Esophagus (tissue), 2 donors: ENCODE measurements around the gene UNC13C. TPM values are rescaled to one million over a fixed set of nuclear protein-coding genes. Genes with fewer than 3 reads are reported as not detected.

Source experiments
- H3K27ac ChIP-seq, 2 donors: one replicate each; pipeline ENCODE4 v1.5.1; 2013; ENCODE audit warnings: low read depth in 2 of 2, mild to moderate bottlenecking in 2 of 2, inconsistent platforms in 1 of 2, low read length in 1 of 2, moderate library complexity in 1 of 2
- H3K27me3 ChIP-seq, 2 donors: one replicate each; pipeline ENCODE4 v1.6.1; 2013; ENCODE audit warnings: low read length in 2 of 2, control low read depth in 1 of 2, mild to moderate bottlenecking in 1 of 2; ENCODE audit not compliant: insufficient read depth in 2 of 2, control insufficient read depth in 1 of 2
- H3K36me3 ChIP-seq, 2 donors: one replicate each; pipeline ENCODE4 v1.6.1; 2013; ENCODE audit warnings: low read length in 1 of 2; ENCODE audit not compliant: control insufficient read depth in 2 of 2, insufficient read depth in 2 of 2
- H3K4me1 ChIP-seq, 2 donors: one replicate each; pipeline ENCODE4 v1.6.1; 2013; ENCODE audit warnings: low read length in 1 of 2; ENCODE audit not compliant: control insufficient read depth in 2 of 2, insufficient read depth in 2 of 2
- H3K4me3 ChIP-seq, 2 donors: one replicate each; pipeline ENCODE4 v1.5.1; 2013; ENCODE audit warnings: low read length in 2 of 2, mild to moderate bottlenecking in 2 of 2, low read depth in 1 of 2, moderate library complexity in 1 of 2
- H3K9me3 ChIP-seq, 2 donors: one replicate each; pipeline ENCODE4 v1.6.1; 2013; ENCODE audit warnings: mild to moderate bottlenecking in 2 of 2, low read depth in 1 of 2, low read length in 1 of 2, moderate library complexity in 1 of 2; ENCODE audit not compliant: control insufficient read depth in 2 of 2, insufficient read depth in 1 of 2
- WGBS, 2 donors: extraction: QIAGEN DNeasy Blood & Tissue Kit; methylation state at CpG; one replicate each; pipeline ENCODE4 v1.1.7; 2013; 5-methylcytosine and 5-hydroxymethylcytosine counted together
- polyA plus RNA-seq, 2 donors: library from polyadenylated mRNA; stranded (reverse); fragments of 200-250 nt; gene quantifications; one replicate each; pipeline ENCODE4 v1.2.3, GENCODE V29; 2013
- donor health status: healthy with polysubstance abuse.
- donor health status: Bipolar disorder and iron deficiency.

The UNC13C gene
- polyA plus RNA-seq, 2 donors = under 0.01 TPM; not detected in 1

DNA sequence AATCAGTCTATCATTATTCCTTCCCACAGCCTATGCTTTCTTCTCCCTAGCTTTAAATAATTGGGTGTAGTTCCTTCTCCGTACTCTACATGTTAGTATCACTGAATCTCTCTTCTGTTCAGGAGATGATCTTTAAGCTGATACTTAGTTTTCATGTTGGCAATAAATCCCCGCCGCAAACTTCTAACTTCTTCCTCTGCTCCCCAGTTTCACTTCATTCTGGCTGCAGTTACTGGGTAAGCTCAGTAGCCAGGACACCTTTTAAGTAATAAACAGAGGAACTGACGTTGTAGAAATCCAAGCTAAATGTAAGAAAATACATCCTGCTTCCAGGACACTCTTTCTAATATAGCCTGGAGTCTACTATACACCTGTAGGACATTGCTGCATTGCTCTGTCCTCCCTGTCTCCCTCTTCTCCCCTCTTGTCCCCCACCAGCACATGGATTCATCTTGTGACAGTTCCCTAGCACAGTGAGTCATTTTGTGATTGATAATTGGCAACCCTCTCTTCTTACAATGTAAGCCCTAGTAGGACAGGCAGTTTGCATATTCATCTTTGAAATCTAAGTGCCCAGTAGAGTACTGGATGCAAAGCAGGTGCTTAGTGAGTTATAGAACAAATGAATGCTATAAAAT lies 598.2 kb downstream of the UNC13C start:
- no peak overlapping the region for H3K4me3 ChIP-seq
- WGBS, 2 donors = 66 to 75% methylated on average over 4 of the region's 4 CpGs

GRCh38 chr15:54577476-54578250 lies 599.4 kb downstream of the UNC13C start:
- Histone ChIP-seq H3K27me3 (no peaks in the 10 kb centered on the region), H3K4me1 (no peaks in the 10 kb centered on the region), H3K4me3 (no peak overlapping the region), H3K36me3 (no peaks in the 10 kb centered on the region), H3K9me3 (no peaks in the 10 kb centered on the region), H3K27ac (no peak overlapping the region)
- WGBS, 2 donors = 47 to 52% methylated on average over 4 of the region's 4 CpGs

More for the DNA sequence above, 598.2 kb downstream of the UNC13C start:
- H3K27ac ChIP-seq = no peak overlapping the region
- no peaks in the 10 kb centered on the region for H3K27me3 ChIP-seq
- no peaks in the 10 kb centered on the region for H3K9me3 ChIP-seq
- H3K36me3 ChIP-seq = no peaks in the 10 kb centered on the region
- no peaks in the 10 kb centered on the region for H3K4me1 ChIP-seq

DNA sequence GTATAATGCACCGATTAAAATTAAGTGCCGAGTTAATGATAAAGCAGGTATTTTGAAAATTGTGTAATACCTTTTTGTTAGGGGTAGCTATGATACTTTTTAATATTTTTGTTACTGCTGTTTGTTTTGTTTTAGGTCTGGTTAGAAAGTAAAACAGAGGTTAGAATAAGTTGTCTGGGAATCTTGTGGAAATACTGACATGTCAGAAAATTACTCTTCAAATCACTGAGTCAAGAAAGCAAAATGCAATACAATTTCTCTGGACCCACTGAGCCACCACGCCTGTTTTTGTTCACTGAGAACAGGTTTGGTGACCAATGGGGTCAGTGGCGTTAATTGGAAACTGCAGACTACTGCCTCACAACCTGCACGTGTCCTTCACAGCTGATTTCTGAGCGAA lies 601.6 kb downstream of the UNC13C start:
- Histone ChIP-seq H3K9me3 (no peaks in the 10 kb centered on the region), H3K27me3 (no peaks in the 10 kb centered on the region), H3K36me3 (no peaks in the 10 kb centered on the region), H3K4me3 (no peak overlapping the region), H3K27ac (no peak overlapping the region), H3K4me1 (no peaks in the 10 kb centered on the region)
- 71 to 79% methylated on average over 6 of the region's 6 CpGs for WGBS, 2 donors

- 61 to 70% methylated on average over 2 of the region's 2 CpGs for WGBS, 2 donors
- no peaks in the 10 kb centered on the region for H3K9me3 ChIP-seq
- H3K4me3 ChIP-seq = no peak overlapping the region
- H3K4me1 ChIP-seq = no peaks in the 10 kb centered on the region
- H3K27ac ChIP-seq = no peak overlapping the region
- no peaks in the 10 kb centered on the region for H3K36me3 ChIP-seq
- H3K27me3 ChIP-seq = no peaks in the 10 kb centered on the region
Measured at GRCh38 chr15:54580643-54581042, 602.4 kb downstream of the UNC13C start.

GRCh38 chr15:54582863-54583643 lies 604.8 kb downstream of the UNC13C start:
- whole genome bisulfite sequencing, 2 donors = 74% methylated on average over 7 of the region's 7 CpGs

DNA sequence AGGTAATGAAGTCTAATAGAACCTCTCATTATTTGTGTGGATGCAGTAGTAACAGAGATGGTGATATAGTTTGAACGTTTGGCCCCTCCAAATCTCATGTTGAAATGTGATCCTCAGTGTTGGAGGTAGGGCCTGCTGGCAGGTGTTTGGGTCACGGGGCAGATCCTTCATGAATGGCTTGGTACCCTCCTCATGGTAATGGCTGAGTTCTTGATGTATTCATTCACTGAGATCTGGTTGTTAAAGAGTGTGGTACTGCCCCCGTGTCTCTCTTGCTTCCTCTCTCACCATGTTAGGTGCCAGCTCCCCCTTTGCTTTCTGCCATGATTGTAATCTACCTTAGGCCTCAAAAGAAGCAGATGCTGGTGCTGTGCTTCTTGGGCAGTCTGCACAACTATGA lies 606.8 kb downstream of the UNC13C start:
- Histone ChIP-seq H3K4me1 (no peaks in the 10 kb centered on the region), H3K36me3 (no peaks in the 10 kb centered on the region), H3K9me3 (no peaks in the 10 kb centered on the region), H3K4me3 (no peak overlapping the region), H3K27me3 (no peaks in the 10 kb centered on the region), H3K27ac (no peak overlapping the region)
- 63 to 67% methylated on average over 3 of the region's 3 CpGs for WGBS, 2 donors

More at GRCh38 chr15:54582863-54583643, 604.8 kb downstream of the UNC13C start:
- Histone ChIP-seq H3K9me3 (no peaks in the 10 kb centered on the region), H3K27ac (no peak overlapping the region), H3K4me1 (no peaks in the 10 kb centered on the region), H3K4me3 (no peak overlapping the region), H3K27me3 (no peaks in the 10 kb centered on the region), H3K36me3 (no peaks in the 10 kb centered on the region)

GRCh38 chr15:54594115-54594514 lies 615.9 kb downstream of the UNC13C start:
- Histone ChIP-seq H3K4me1 (no peaks in the 10 kb centered on the region), H3K27me3 (no peaks in the 10 kb centered on the region), H3K9me3 (peaks cover 0 to 8% of the 10 kb centered on the region in 2 donors), H3K36me3 (no peaks in the 10 kb centered on the region), H3K27ac (no peak overlapping the region), H3K4me3 (no peak overlapping the region)
- WGBS, 2 donors = 94 to 95% methylated on average over 4 of the region's 4 CpGs

GRCh38 chr15:54599386-54599785 lies 621.1 kb downstream of the UNC13C start:
- H3K27me3 ChIP-seq = no peaks in the 10 kb centered on the region
- no peak overlapping the region for H3K27ac ChIP-seq
- H3K4me1 ChIP-seq = no peaks in the 10 kb centered on the region
- 80 to 82% methylated on average over 3 of the region's 3 CpGs for WGBS, 2 donors
- H3K36me3 ChIP-seq = no peaks in the 10 kb centered on the region
- no peak overlapping the region for H3K4me3 ChIP-seq
- peaks cover 0 to 4% of the 10 kb centered on the region in 2 donors for H3K9me3 ChIP-seq

DNA sequence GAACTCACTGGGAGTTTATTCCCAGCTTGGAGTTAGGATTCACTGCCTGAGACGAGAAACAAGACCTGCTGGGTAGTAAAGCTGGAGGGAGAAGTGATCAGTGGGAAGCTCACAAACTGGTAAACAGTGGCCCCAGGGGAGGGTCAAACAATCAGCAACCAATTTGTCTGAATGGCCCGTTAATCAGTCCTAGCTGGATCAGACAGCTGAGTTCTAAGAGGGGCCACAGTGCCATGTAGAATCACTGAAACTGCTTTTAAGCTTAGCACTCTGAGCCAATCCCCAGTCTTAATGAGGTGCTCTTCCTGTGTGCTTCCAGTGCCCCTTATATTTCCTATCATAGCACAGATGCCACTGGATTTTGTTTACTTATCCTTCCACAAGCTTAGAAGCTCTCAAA lies 626.8 kb downstream of the UNC13C start:
- Histone ChIP-seq H3K27ac (no peak overlapping the region), H3K27me3 (no peaks in the 10 kb centered on the region), H3K4me1 (no peaks in the 10 kb centered on the region)

More for the DNA sequence above, 626.8 kb downstream of the UNC13C start:
- no peaks in the 10 kb centered on the region for H3K9me3 ChIP-seq
- no peaks in the 10 kb centered on the region for H3K36me3 ChIP-seq
- H3K4me3 ChIP-seq = no peak overlapping the region
- 23 to 46% methylated on average over 2 of the region's 2 CpGs for WGBS, 2 donors
